GM12878 (cell line): ENCODE measurements around the gene TCEANC. TPM values are rescaled to one million over a fixed set of nuclear protein-coding genes. Genes with fewer than 3 reads are reported as not detected.

Source experiments
- ATAC-seq: fragments of 200-7000 bp; cut with Tn5 transposase; 3 replicates; pipeline ENCODE4 v1.9.1; 2020; ENCODE audit warnings: mild to moderate bottlenecking, moderate library complexity
- BruUV-seq: library from RNA; stranded (reverse); fragments of 400-500 nt; replicated peaks from 2 replicates; lab custom pipeline; 2021; lab: Mats Ljungman, UMichigan
- CTCF ChIA-PET: fragments of 300-600 bp; sonication (Branson Sonifier 250); formaldehyde crosslinking; extraction: SDS; loops from one replicate; lab custom pipeline; 2021; ENCODE audit warnings: inconsistent platforms; lab: Yijun Ruan, JAX
- POLR2A ChIA-PET: fragments of 350-600 bp; formaldehyde crosslinking; extraction: SDS; loops from one replicate; lab custom pipeline; 2021; ENCODE audit warnings: inconsistent platforms; lab: Charles Lee
- RAD21 ChIA-PET: fragments of 300-600 bp; sonication (Branson Sonifier 250); formaldehyde crosslinking; loops from one replicate; lab custom pipeline; 2023; ENCODE audit warnings: antibody characterized with exemption; ENCODE audit not compliant: unreplicated experiment; lab: Charles Lee
- SMC1A ChIA-PET: fragments of 300-600 bp; sonication (Branson Sonifier 250); formaldehyde crosslinking; loops from one replicate; lab custom pipeline; 2023; ENCODE audit not compliant: unreplicated experiment, uncharacterized antibody; lab: Charles Lee
- DNase-seq: peaks from one replicate; pipeline ENCODE4 v3.0.0-alpha.2; 2011; ENCODE audit warnings: low read depth, low spot score
- FAIRE-seq: peaks from 3 replicates; lab custom pipeline; 2011; peaks lifted over from hg19 to GRCh38; lab: Jason Lieb, UNC
- H2AFZ ChIP-seq: 2 replicates; pipeline ENCODE4 v1.6.0; 2011; ENCODE audit warnings: low read depth, low read length, control low read depth; ENCODE audit not compliant: control insufficient read depth
- H3K27ac ChIP-seq: 2 replicates; pipeline ENCODE4 v1.5.1; 2011; ENCODE audit warnings: control low read depth; ENCODE audit not compliant: control insufficient read depth, insufficient read depth
- H3K27me3 ChIP-seq, 2 experiments: replicated peaks in 1 of 2; 2 replicates each; pipeline versions ENCODE4 v1.6.0 to v1.6.1; 2011; ENCODE audit warnings: low read length in 1 of 2; ENCODE audit not compliant: control insufficient read depth in 2 of 2, insufficient read depth in 2 of 2
- H3K36me3 ChIP-seq, 2 experiments: 2 replicates each; pipeline ENCODE4 v1.5.1; 2011; ENCODE audit warnings: low read length in 1 of 2; ENCODE audit not compliant: control insufficient read depth in 2 of 2, insufficient read depth in 2 of 2
- H3K4me1 ChIP-seq: 2 replicates; pipeline ENCODE4 v1.6.1; 2011; ENCODE audit warnings: mild to moderate bottlenecking, low read length, moderate library complexity, mixed read lengths; ENCODE audit not compliant: control insufficient read depth, insufficient read depth
- H3K4me2 ChIP-seq: 2 replicates; pipeline ENCODE4 v1.6.0; 2011; ENCODE audit warnings: control low read depth; ENCODE audit not compliant: control insufficient read depth, insufficient read depth
- H3K4me3 ChIP-seq: fragments of 200-600 bp; sonication (generic); 2 replicates; pipeline ENCODE4 v1.5.1; 2016
- H3K79me2 ChIP-seq: 2 replicates; pipeline ENCODE4 v1.6.0; 2011; ENCODE audit warnings: low read length; ENCODE audit not compliant: control insufficient read depth, insufficient read depth
- H3K9ac ChIP-seq: 2 replicates; pipeline ENCODE4 v1.8.0; 2011; ENCODE audit warnings: low read length, control low read depth, mixed read lengths; ENCODE audit not compliant: control insufficient read depth, insufficient read depth
- H3K9me3 ChIP-seq: replicated peaks from 3 replicates; pipeline ENCODE4 v1.5.1; 2011; ENCODE audit warnings: mild to moderate bottlenecking, low read length; ENCODE audit not compliant: control insufficient read depth, insufficient read depth
- H4K20me1 ChIP-seq: 2 replicates; pipeline ENCODE4 v1.6.0; 2011; ENCODE audit not compliant: control insufficient read depth, insufficient read depth
- NFXL1 ChIP-seq: fragments of 450-650 bp; IDR thresholded peaks from 2 replicates; pipeline ENCODE4 v1.6.1; 2017; ENCODE audit warnings: antibody characterized with exemption, mild to moderate bottlenecking, borderline replicate concordance
- PAX5 ChIP-seq: IDR thresholded peaks from 2 replicates; pipeline ENCODE4 v1.6.1; 2011; ENCODE audit warnings: low read depth, low read length, borderline replicate concordance
- RBBP5 ChIP-seq: fragments of 200-600 bp; sonication (generic); conservative IDR thresholded peaks from 2 replicates; pipeline ENCODE4 v1.6.1; 2016
- TAF1 ChIP-seq: IDR thresholded peaks from 2 replicates; pipeline ENCODE4 v1.6.1; 2011; ENCODE audit warnings: mild to moderate bottlenecking, low read depth, low read length, borderline replicate concordance
- ZNF622 ChIP-seq: fragments of 450-650 bp; IDR thresholded peaks from 2 replicates; pipeline ENCODE4 v1.6.1; 2017; ENCODE audit warnings: mild to moderate bottlenecking, inconsistent platforms
- WGBS: methylation state at CpG from one replicate; pipeline ENCODE4 v1.1.6; 2016; ENCODE audit warnings: low lambda C conversion rate; ENCODE audit not compliant: insufficient replicate concordance, insufficient coverage; ENCODE audit errors: missing lambda C conversion rate; 5-methylcytosine and 5-hydroxymethylcytosine counted together
- in situ Hi-C: fragments of 300-500 bp; cut with MboI; formaldehyde crosslinking; loops from 9 replicates; pipeline ENCODE4 v1.14.3; 2018; ENCODE audit warnings: mixed read lengths
- intact Hi-C: fragments of 100-400 bp; cut with micrococcal nuclease; formaldehyde crosslinking; loops from one replicate; pipeline ENCODE4 v1.14.2; 2022; ENCODE audit not compliant: unreplicated experiment
- polyA plus RNA-seq, 11 experiments: library from polyadenylated mRNA; depleted of rRNA in 4 of 11; unstranded in 6 of 11; stranded (reverse) in 5 of 11; fragments of >200 nt; fragmentation: Nextera tagmentation in 4 of 11; fragmentation: Illumina TruSeq in 1 of 11; extraction: Ambion mirVana in 4 of 11; extraction: Trizol in 1 of 11; gene quantifications; 1 replicate in 1 of 11; 2 replicates in 10 of 11; pipeline versions ENCODE4 v1.2.1 to v1.2.3, GENCODE V29; 2011 to 2016; ENCODE audit warnings: inconsistent platforms in 2 of 11, missing spikeins in 2 of 11, low read depth in 1 of 11
- total RNA-seq, 4 experiments: library from RNA; depleted of rRNA in 3 of 4; stranded (reverse); fragments of >200 nt in 3 of 4; fragmentation: Illumina TruSeq in 1 of 4; extraction: Trizol in 1 of 4; gene quantifications; 2 replicates each; pipeline versions ENCODE4 v1.2.1 to v1.2.3, GENCODE V29; 2013 to 2021
- TF ChIP-seq, protein P1 (sequence below): fragments of 450-650 bp; IDR thresholded peaks from 2 replicates; pipeline ENCODE4 v1.6.1; 2017; ENCODE audit warnings: mild to moderate bottlenecking, moderate library complexity
- TF ChIP-seq, protein P2 (sequence below): fragments of 450-650 bp; IDR thresholded peaks from 2 replicates; pipeline ENCODE4 v1.6.1; 2017; ENCODE audit warnings: antibody characterized with exemption, mild to moderate bottlenecking, moderate library complexity

TCEANC gene
- total and polyA plus RNA-seq, 10 of the 15 experiments (the other 5 are each of a cell fraction or from before 2014, with no cell fraction given): 1.1 to 4.9 (median 2.9) TPM

GRCh38 chrX:13699183-13699826 is 46.4 kb downstream of the TCEANC start (continued):
- TF ChIP-seq ZNF622 (no peak), RBBP5 (no peak)
- TF ChIP-seq, protein P1, sequence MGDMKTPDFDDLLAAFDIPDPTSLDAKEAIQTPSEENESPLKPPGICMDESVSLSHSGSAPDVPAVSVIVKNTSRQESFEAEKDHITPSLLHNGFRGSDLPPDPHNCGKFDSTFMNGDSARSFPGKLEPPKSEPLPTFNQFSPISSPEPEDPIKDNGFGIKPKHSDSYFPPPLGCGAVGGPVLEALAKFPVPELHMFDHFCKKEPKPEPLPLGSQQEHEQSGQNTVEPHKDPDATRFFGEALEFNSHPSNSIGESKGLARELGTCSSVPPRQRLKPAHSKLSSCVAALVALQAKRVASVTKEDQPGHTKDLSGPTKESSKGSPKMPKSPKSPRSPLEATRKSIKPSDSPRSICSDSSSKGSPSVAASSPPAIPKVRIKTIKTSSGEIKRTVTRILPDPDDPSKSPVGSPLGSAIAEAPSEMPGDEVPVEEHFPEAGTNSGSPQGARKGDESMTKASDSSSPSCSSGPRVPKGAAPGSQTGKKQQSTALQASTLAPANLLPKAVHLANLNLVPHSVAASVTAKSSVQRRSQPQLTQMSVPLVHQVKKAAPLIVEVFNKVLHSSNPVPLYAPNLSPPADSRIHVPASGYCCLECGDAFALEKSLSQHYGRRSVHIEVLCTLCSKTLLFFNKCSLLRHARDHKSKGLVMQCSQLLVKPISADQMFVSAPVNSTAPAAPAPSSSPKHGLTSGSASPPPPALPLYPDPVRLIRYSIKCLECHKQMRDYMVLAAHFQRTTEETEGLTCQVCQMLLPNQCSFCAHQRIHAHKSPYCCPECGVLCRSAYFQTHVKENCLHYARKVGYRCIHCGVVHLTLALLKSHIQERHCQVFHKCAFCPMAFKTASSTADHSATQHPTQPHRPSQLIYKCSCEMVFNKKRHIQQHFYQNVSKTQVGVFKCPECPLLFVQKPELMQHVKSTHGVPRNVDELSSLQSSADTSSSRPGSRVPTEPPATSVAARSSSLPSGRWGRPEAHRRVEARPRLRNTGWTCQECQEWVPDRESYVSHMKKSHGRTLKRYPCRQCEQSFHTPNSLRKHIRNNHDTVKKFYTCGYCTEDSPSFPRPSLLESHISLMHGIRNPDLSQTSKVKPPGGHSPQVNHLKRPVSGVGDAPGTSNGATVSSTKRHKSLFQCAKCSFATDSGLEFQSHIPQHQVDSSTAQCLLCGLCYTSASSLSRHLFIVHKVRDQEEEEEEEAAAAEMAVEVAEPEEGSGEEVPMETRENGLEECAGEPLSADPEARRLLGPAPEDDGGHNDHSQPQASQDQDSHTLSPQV: no peak
- TF ChIP-seq, all 136 proteins: peak for 8

GRCh38 chrX:13700380-13700779 is 47.4 kb downstream of the TCEANC start:
- ChIA-PET CTCF (interaction anchor here (1.1 kb wide), 1 partner anchor 31 kb away, joined by 4 read pairs; no protein-coding TSS in a partner anchor), RAD21 (interaction anchor here (1.4 to 11.4 kb wide), 3 partner anchors 35 to 53 kb away, joined by 4 to 201 read pairs (median 175); partner anchors contain the start of genes OFD1 and TRAPPC2), POLR2A (interaction anchor here (0.6 kb wide), 1 partner anchor 710 kb away, joined by 3 read pairs; no protein-coding TSS in a partner anchor), SMC1A (interaction anchor here (1.2 to 13.8 kb wide), 3 partner anchors 12 to 46 kb away, joined by 4 to 198 read pairs (median 173); partner anchors contain the start of genes OFD1 and TRAPPC2)
- peaks cover 1 to 3% of the 10 kb centered on the region in 2 experiments for H3K36me3 ChIP-seq
- intact Hi-C loops: no loop called here
- in situ Hi-C loops: no loop called here
- H3K9me3 ChIP-seq: no peaks in the 10 kb centered on the region
- peak overlapping the region; percentile 57; the same call in 1 of the 2 replicates for H3K4me2 ChIP-seq
- peak overlapping the region; percentile 1; the same call in 1 of the 2 replicates for H3K27ac ChIP-seq
- H2AFZ ChIP-seq: no peak overlapping the region
- H3K9ac ChIP-seq: 0 out of 2 replicates have a peak overlapping the region, but pooled peaks have one; percentile 8
- peaks cover 33% of the 10 kb centered on the region for H3K4me1 ChIP-seq
- H3K27me3 ChIP-seq: no peaks in the 10 kb centered on the region
- H3K4me3 ChIP-seq: no peak overlapping the region
- FAIRE-seq: no peak
- DNase-seq: no peak
- TF ChIP-seq, protein P2, sequence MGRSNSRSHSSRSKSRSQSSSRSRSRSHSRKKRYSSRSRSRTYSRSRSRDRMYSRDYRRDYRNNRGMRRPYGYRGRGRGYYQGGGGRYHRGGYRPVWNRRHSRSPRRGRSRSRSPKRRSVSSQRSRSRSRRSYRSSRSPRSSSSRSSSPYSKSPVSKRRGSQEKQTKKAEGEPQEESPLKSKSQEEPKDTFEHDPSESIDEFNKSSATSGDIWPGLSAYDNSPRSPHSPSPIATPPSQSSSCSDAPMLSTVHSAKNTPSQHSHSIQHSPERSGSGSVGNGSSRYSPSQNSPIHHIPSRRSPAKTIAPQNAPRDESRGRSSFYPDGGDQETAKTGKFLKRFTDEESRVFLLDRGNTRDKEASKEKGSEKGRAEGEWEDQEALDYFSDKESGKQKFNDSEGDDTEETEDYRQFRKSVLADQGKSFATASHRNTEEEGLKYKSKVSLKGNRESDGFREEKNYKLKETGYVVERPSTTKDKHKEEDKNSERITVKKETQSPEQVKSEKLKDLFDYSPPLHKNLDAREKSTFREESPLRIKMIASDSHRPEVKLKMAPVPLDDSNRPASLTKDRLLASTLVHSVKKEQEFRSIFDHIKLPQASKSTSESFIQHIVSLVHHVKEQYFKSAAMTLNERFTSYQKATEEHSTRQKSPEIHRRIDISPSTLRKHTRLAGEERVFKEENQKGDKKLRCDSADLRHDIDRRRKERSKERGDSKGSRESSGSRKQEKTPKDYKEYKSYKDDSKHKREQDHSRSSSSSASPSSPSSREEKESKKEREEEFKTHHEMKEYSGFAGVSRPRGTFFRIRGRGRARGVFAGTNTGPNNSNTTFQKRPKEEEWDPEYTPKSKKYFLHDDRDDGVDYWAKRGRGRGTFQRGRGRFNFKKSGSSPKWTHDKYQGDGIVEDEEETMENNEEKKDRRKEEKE: no peak
- TF ChIP-seq PAX5 (no peak), TAF1 (no peak), NFXL1 (no peak)
- peaks cover 6% of the 10 kb centered on the region for H4K20me1 ChIP-seq
- WGBS: 81% methylated on average over 4 of the region's 4 CpGs
- peaks cover 96% of the 10 kb centered on the region for H3K79me2 ChIP-seq
- ATAC-seq: no peak
- BruUV-seq: no TSS peak
